ENCODE measurements around the gene DDX49.

DNA sequence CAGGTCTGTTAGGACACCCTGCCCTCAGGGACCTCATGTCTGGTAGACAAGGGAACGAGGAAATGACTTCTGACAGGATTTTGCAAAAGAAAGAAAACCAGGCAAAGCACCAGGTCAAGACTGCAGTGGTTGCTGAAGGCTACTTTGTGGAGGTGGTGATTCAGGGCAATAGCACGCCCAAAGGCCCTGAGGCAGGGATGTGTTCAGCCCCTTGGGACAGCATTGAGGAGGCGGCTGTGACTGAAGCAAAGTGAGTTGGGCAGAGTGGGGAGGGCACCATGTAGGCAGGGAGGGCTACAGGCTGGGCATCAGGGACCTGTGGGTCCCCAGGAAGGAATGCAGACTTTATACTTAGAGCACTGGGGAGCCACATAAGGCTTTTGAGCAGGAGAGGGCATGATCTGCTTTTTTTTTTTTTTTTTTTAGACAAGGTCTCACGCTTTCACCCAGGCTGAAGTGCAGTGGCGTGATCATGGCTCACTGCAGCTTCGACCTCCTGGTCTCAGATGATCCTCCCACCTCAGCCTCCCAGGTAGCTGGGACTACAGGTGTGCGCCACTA lies 32.3 kb downstream of the DDX49 start:
- TF ChIP-seq, protein P1, sequence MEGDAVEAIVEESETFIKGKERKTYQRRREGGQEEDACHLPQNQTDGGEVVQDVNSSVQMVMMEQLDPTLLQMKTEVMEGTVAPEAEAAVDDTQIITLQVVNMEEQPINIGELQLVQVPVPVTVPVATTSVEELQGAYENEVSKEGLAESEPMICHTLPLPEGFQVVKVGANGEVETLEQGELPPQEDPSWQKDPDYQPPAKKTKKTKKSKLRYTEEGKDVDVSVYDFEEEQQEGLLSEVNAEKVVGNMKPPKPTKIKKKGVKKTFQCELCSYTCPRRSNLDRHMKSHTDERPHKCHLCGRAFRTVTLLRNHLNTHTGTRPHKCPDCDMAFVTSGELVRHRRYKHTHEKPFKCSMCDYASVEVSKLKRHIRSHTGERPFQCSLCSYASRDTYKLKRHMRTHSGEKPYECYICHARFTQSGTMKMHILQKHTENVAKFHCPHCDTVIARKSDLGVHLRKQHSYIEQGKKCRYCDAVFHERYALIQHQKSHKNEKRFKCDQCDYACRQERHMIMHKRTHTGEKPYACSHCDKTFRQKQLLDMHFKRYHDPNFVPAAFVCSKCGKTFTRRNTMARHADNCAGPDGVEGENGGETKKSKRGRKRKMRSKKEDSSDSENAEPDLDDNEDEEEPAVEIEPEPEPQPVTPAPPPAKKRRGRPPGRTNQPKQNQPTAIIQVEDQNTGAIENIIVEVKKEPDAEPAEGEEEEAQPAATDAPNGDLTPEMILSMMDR (IDR thresholded peaks at IDR 0.05): no peak
- TF ChIP-seq POLR2A (IDR thresholded peaks at IDR 0.05) (no peak), POLR2AphosphoS5 (IDR thresholded peaks at IDR 0.05) (no peak)
